NCI-H146 (cell line): ENCODE results near the gene KCP.

Experiments
- DNase-seq: peaks from one replicate; lab custom pipeline; 2025; lab: John Stamatoyannopoulos, UW

KCP gene

DNA sequence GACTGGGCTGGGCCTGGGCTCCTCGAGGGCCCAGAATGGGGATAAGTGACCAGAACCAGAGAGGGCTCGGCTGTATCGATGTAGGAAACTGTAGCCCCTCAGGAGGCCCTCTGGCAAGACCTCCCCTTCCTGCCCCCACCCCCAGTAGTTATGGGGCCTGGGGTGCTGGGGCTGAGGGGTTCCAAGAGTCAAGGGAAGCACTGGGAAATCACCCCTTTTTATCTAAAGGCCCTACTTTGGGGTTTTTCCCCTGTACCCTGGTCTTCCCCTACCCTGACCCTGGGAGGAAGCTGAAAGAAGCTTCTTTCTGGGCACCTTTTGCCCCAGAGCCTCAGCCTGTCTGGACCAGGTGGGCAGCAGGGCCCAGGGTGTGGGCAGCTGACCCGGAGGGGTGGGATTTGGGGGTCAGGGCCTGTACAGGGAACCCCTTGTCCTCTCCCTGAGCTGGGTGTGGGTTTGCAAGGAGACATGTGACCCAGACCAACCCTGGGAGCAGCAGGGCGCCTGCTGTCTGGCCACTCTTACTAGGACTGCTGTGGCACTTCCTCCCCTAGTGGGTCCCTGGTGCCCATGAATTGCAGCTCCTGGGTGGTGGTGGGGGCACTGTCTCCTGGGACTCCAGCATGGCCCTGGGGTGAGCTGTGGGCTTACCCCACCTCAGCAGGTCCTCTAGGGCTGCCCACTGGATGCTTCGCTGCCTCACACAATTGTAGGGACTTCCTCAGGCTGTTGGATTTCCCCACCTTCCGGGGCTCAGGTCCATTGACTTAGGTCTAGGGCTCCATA, 28.8 kb upstream of the KCP start:
- DNase-seq: no peak

DNA sequence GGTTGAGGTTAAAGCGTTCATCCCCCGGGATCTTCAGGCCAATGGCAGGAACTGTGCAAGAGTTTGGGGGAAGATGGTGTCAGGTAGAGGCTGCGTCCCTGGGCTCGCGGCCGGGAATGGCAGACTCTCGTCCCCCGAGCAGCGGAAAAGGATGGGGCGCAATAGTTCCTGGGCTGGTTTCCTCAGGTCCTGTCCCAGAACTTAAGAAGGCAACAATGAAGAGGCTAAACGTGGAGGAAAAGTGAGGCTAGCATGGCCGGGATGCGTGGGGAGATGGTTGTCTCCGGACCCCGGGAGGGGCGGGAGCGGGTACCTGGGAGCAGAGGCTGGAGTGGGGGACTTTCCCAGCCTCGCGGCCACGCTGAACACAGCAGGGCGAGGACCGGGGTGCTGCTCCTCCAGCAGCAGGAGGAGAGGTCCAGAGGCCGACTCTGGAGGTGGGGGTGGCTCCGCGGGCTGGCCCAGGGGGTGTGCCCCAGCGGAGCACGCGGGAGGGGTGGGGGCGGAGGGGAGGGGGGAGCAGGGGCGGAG, 28.1 kb upstream of the KCP start:
- peak; percentile 34 for DNase-seq

DNA sequence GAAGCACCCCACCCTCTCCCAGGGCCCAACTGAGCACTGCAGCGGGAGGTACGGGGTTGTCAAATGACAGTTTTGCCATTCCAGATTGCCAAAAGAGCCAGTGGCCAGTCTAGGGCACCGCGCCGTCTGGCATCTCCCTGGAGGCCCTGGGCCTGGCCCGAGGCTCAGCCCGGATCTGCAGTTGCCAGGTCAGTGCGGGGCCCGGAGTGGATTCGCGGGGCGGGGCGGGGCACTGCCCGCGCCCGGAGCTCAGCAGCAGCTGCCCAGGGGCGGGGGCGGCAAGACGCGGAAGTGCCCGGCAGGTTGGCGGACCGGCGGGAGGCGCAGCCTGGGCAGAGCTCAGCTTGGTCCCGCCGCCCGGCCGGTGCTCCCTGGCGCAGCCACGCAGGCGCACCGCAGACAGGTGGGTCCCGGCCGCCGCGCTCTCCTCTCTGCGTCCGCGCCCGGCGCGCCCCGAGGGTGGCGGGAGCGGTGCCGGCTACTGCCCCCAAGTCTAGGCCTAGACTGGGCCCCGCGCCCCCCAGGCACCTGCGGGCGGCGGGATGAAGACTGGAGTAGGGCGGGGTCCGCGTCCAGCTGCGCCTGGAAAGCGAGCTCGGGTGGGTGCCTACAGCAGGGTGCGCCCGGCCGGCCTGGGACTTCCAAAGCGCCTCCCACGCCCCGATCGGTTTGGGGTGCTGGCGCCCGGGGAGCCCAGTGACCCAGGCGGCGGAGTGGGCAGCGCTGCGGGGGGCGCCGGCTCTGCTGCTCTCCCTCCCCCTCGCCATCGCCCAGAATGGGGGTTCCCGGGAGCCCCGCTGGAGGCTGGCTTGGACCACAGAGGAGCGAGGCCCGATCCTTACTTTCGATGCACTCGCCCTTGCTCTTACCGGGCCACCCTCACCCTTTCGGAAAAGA, 27.4 kb upstream of the KCP start, which contains the start of gene IRF5:
IRF5 (plus strand) TSS at position 281 of the 897 bp plus-strand sequence. CDS start 4,155 bp downstream, outside the sequence.
- peak; percentile 70 for DNase-seq

DNA sequence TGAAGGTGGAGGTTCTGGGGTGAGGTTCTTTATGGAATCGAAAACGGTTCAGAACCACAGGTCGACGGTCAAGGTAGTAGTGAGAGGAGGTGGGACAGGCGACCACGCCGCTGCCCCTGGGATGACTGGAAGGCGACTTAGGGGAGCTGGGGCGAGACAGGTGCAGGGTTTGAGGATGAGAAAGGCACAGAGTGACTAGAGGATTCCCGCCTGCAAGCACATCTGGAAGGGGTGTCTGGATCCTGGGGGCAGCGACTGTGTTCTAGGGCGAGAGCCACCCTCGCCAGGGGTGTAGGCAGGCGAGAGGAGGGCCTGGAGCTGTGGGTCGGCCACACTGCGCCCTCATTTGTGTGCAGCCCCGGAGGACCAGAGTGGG, 26.8 kb upstream of the KCP start:
- no peak for DNase-seq

DNA sequence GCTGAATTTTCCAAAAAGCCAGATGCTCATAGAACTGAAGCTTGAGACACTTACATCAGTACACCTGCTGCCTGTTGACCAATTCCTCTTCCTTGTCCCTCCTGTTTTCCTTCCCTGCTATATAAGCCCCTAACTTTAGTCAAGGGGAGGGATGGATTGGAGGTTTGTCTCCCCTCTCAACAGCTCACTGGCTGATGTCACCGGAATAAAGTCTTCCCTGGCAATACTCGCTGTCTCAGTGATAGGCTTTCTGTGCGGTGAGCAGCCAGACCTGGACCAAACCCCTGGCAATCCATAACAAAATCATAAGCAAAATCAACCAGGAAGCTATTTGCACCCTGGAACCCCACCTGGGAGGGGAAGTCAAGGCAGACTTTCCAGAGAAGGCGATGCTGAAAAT, 26.3 kb upstream of the KCP start:
- no peak for DNase-seq

DNA sequence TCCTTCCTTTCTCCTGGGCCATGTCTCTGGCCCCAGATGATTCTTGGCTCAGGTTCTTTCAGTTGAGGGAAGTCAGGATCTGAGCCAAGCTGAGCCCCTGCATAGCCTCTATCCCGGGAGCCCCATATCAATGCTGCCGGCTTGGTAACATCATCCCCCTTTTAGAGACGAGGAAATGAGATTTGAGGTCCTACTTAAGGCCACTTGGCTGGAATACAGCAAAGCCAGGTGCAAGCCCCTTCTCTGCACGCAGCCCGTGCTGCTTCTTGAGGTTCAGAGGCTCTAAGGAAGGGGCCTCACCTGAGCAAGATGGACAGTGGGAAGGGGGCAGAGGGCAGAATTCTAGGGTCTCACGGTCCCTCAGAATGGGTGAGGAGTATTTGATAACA, 24.8 kb upstream of the KCP start:
- DNase-seq: no peak

DNA sequence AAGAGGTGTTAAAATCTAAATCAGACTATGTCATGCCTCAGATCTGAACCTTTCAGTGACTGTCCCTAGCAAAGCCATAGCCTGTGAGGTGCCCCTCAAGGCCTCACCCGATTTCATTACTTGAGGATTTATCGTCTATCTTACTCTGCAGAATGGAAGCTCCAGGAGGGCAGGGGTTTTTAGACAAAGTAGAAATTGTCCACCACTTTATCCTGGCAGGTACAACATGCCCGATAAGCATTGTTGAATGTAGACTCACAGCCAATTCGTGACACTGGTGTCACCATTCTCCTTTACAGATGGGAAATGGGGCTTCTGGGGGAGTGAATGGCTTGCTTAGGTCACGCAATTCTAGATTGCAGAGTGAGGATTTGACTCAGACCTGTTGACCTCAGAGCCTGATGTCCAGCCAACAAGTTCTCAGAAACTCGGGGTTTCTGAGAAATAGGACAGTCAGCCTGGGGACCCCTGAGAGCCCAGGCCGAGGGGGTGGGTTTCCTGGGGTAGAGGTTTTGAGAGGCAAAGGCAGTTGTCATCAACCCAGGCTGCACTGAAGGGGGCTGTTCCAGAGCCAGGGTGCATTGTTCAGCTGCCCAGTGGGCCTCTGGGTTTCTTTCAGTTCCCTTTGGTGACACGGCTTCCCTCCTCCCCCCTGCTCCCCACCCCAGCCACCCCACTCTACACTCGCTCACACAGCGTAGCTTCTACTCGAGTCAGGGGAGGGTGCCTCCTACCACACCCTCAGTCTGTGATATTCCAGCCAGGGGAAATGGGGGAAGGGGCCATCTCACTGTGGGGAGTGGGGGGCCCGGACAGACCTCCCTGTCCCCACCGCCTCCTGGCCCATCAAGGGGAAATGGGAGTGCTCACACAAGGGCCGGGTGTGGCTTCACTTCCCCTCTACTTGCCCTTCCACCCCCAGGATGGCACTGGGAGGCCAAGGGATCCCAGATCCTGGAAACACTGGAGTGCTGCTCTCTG, 24.1 kb upstream of the KCP start:
- no peak for DNase-seq

DNA sequence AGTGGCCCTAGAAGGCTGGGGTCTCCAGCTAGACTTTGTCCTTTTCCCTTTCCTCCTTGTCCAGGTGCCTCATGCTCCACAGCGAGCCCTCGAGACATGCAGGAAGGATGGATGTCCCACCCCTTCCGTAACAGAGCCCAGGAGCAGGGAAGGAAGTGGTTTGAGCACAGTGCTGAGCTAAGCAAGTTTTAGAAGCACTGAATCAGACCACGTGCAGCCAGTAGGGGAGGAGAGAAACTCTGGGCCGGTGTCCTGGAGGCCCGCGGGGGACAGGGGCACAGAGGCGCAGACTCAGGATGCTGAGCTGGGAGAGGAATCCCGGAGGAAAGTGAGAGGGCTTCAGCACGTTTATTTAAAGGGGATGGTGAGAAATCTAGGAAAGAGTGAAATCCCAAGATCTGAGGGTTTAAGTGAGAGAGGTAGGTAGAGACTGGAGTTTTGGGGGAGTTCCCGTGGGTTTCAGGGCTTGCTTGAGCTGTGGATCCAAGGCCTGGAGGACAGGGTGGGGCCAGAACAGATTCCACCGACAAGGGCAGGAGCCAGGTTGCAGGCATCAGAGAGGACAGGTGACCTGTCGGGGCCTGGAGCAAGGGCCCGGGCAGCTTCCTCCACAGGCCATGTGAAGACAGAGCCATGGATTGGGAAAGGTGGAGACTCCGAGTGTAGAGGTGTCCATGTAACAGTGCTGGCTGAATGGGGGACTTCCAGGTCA, 22.8 kb upstream of the KCP start:
- no peak for DNase-seq

DNA sequence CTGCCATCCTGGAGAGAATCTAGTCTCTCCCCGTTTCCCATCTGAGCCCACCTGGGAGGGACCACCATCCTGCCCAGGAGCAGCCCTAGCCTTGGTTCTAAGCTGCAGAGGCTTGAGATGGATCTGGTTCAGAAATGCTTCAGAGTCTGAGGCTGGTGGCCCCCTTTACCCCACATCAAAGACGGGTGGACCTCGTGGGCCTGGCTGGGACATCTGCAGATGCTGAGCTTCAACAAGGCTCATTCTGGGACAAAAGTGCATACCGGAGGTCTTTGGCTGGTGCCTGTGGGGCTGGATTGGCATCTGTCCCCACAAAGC, 22.3 kb upstream of the KCP start:
- DNase-seq: no peak

DNA sequence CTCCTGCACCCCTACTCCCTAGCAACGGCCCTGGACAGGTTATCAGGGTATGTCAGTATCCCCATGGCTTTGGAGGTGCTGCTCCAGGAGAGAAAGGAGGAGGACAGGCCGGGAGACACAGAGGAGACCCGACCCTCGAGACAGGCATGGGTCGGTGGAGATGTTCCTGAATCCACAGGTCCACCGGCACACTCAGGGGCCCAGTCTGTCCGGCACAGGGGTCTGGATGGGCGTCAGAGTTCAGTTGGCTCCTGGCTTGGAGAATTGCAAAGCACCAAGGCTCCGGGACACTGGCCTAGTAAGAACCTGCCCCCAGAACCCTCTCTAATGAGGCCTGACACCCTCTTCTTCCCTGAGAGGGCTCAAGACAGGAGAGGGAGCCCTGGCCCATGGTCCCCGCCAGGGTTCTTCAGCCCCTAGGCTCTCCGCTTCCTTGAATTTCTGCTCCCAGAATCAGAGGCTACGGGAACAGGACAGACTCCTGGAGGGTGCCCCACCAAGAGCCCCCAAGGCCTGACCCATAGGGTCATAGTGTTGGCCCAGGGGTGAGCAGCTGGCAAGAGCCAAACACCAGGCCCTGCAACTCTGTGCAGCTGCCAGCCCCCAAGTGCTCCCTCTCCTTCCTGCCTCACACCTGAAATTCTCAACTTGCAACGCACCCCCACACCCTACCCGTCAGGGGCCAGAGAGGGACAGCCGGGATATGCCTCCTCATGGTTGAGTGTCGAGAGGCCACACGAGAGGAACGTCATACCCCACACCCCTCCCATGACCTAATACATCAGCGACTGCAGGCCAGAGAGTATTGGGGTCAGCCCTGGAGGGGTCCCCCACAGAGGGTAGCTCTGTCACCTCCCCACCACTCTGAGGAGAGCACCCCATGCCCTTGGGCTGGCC, 21.7 kb upstream of the KCP start:
- no peak for DNase-seq

DNA sequence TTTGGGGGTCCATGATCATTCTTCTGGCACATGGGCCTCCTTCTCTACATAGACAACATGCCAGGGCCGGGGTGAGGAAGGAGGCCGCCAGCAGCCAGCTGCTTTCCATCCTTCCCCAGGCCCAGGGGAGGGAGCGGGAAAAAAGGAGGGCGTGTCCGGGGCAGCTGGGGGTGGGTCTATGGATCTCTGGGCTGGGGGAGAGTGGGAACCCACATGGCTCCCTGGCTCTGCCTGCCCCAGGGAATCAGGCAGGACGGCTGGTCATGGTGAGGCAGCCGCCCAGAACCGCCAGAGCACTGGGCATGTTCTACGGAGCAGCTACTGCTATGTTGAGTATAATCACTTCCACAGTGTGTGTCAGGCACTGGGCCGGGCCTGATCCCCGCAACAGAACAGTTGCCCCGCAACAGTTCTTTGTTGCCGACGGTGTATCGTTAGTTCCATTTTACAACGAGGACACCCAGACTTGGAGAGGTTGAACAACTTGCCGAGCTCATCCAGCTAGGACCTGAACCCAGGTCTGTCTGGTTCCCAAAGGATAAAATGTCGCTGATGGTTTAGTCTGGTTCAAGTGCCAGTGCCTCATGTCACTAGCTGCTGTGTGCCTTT, 20.8 kb upstream of the KCP start:
- DNase-seq: no peak

DNA sequence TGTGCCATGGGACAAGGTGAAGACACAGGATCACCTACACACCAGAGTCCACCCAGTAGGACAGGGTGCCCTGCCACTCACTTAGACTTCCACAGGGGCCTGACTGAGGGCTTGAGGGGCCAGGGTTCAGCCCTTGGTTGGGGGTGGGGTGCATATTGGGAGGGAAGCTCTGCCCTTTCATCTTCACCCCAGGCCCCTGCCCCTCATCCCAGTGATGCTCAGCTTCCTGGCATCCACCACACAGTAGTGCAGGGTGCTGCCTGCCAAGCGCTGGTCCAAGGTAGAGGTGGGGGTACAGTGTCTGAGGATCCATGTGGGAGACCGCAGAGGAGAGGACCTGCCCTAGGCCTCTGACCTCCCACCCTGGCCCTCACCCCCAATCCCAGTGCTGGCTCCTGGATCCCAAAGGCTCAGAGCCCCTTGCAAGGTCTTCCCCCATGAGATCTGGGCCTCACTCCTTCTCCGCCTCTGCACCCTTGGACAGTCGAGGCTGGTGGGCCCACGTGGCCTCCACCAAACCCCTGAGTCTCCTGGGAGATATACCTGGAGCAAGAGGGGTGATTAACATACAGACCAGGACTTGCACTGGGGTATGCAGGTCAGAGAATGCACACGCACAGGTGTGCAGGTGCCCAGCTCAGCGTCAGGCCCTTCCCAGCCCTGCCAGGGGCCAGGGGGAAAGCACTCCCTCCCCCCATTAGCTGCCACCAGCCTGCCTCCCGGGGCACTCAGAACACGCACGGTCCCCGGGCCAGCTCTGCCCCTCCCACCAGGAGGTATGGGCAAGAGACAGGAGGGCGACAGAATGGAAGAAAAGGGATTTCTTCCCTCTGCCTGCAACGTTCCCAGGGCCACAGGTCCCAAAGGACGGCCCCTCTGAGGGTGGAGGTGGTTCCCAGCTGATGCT, 18.6 kb upstream of the KCP start:
- no peak for DNase-seq

DNA sequence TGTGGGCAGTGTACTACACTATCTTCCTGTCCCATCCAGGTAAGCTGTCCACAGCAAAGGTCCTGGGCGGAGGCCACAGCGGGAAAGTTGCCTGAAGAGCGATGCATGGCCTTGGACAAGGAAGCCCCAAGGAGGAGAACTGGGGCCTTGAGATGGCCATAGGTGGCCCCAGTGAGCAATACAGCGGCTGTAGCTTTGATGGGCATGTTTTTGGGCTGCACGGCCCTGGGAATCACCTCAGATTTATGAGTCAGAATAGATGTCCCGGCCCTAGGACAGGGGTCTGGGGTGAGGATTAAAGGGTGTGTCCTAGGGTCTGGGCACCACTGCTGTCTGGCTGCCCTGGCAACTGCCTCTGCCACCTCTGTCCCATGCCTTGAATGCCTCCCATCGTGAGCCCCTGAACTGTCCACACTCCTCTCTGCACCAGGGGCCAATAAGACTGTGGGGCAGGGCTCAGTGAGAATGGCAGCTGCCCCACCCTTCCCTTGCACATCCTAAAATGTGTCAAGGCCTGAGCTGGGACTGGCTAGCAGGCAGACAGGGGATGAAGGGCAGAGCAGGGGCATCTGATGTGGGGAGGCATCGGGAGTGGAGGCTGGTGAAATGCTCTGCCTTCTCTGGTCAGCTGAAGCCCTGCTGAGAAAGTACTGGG, 17.8 kb upstream of the KCP start:
- no peak for DNase-seq

DNA sequence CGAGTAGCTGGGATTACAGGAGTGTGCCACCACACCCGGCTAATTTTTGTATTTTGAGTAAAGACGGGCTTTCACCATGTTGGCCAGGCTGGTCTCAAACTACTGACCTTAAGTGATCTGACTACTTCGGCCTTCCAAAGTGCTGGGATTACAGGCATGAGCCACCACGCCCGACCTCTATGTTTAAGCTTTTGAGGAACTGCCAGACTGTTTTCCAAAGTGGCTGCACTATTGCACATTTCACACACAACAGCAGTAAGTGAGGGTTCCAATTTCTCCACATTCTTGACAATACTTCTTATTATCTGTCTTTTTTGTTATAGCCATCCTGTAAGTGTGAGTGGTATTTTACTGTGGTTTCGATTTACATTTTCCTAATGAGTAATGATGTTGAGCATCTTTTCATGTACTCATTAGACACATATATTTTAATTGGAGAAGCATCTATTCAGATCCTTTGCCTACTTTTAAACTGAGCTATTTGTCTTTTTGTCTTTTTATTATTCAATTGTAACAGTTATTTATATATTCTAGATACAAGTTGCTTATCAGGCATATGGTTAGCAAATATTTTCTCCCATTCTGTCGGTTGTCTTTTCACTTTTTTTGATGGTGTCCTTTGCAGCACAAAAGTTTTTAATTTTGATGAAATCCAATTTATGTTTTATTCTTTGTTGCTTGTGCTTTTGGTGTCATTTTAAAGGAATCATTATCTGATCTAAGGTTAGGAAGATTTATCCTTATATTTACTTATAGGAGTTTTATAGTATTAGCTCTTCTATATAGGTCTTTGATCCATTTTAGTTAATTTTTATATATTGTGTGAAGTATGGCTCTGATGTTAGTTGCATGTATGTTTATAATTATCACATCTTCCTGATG, 14.4 kb upstream of the KCP start:
- DNase-seq: no peak

DNA sequence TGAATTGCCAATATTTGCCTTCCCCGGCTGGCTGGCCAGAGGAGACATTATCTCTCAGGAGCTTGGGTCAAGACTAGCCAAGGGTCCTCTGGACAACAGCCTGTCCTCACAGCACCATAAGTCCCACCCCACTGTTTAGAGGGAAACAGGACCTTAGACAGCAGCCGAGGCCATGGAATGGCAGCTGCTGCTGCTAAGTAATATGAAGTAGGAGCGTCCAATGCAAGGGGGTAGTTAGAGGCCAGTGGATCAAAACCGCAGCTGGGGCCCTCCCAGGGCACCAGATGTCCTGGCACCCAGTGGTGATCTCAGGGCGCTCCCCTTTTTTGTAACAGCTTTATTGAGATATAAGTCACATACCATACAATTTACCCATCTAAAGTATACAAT, 12.9 kb upstream of the KCP start:
- DNase-seq: no peak

DNA sequence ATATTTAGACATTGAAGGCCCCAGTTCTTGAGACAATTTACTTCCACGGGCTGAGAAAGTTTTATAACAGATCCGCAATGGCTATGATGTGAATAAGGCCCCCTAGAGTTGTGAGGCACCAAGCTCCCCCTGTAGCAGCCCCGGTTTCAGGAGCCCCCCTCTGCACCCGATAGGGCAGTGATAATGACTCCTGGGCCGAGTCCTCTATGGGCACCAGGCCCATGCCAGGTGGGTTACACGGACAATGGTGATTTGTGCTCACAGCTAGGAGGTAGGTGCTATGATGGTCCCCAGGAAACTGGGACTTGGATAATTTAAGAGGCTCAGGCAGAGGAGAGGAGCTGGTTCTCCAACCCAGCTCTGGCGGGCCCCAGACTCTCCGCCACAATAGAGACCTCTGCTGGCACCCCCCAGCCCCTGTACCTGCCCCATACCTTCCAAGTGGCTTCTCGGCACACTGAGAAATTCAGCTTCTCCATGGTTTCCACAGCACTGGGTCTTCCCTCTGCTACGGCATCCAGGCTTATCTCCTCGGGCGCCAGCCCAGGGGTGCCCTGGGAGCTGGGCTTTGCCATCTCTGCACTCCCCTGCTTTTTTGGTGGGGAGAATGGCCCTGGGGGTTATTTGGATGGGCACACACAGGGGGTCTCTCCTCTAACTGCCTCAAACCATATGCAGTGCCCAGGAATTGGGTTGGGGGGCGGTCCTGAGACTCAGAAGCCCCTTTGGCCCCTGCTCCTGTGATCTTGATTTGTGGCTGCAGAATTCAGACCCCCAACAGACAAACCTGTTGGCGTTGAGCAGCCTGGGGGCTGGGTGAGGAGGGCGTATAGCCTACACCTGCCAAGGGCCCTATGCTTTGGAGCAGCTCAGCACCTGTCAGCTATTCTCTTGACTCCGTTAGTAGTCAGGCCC, 12.2 kb upstream of the KCP start:
- DNase-seq: peak; percentile 69
